ENCODE measurements around the gene CFLAR. TPM values are rescaled to one million over a fixed set of nuclear protein-coding genes. Genes with fewer than 3 reads are reported as not detected.
"Not testable (repeated sequence)": the region's sequence is repeated elsewhere in the genome, so short reads cannot be mapped to it uniquely, and the experiment has no call there.

Gene CFLAR
- total RNA-seq, 1 donor from 2014 or later: 103 TPM

GRCh38 chr2:201167546-201167945 lies 51.6 kb downstream of the CFLAR start:
- H3K4me3 ChIP-seq (ENCODE audit: low read depth, low read length): no peak overlapping the region
- DNase-seq (ENCODE audit: low read depth): no peak
- TF ChIP-seq CTCF (conservative IDR thresholded peaks at IDR 0.05; ENCODE audit: low read depth, low read length): no peak

- H3K4me3 ChIP-seq (ENCODE audit: low read depth, low read length); DNase-seq (ENCODE audit: low read depth): not testable (repeated sequence)
Measured at GRCh38 chr2:201168496-201168895, 52.5 kb downstream of the CFLAR start.

GRCh38 chr2:201171259-201171814 lies 55.4 kb downstream of the CFLAR start:
- DNase-seq (ENCODE audit: low read depth): no peak
- no peak for TF ChIP-seq CTCF (conservative IDR thresholded peaks at IDR 0.05; ENCODE audit: low read depth, low read length)
- H3K4me3 ChIP-seq (ENCODE audit: low read depth, low read length): no peak overlapping the region

- TF ChIP-seq CTCF (conservative IDR thresholded peaks at IDR 0.05; ENCODE audit: low read depth, low read length): no peak
- DNase-seq (ENCODE audit: low read depth): no peak
- no peak overlapping the region for H3K4me3 ChIP-seq (ENCODE audit: low read depth, low read length)
Measured at GRCh38 chr2:201172279-201172678, 56.3 kb downstream of the CFLAR start.

- no peak for TF ChIP-seq CTCF (conservative IDR thresholded peaks at IDR 0.05; ENCODE audit: low read depth, low read length)
- no peak for DNase-seq (ENCODE audit: low read depth)
- no peak overlapping the region for H3K4me3 ChIP-seq (ENCODE audit: low read depth, low read length)
Measured at GRCh38 chr2:201174687-201175086, 58.7 kb downstream of the CFLAR start.

GRCh38 chr2:201176081-201176481 lies 60.1 kb downstream of the CFLAR start:
- H3K4me3 ChIP-seq (ENCODE audit: low read depth, low read length): no peak overlapping the region
- DNase-seq (ENCODE audit: low read depth): no peak
- TF ChIP-seq CTCF (conservative IDR thresholded peaks at IDR 0.05; ENCODE audit: low read depth, low read length): no peak

- no peak overlapping the region for H3K4me3 ChIP-seq (ENCODE audit: low read depth, low read length)
- no peak for TF ChIP-seq CTCF (conservative IDR thresholded peaks at IDR 0.05; ENCODE audit: low read depth, low read length)
- DNase-seq (ENCODE audit: low read depth): no peak
Measured at GRCh38 chr2:201180010-201180409, 64.0 kb downstream of the CFLAR start.
